HEK293T (cell line): ENCODE data around the gene ABCA4.

ENCODE experiments used
- ELF4 ChIP-seq: fragments of 450-650 bp; IDR thresholded peaks from 2 replicates; pipeline ENCODE4 v1.6.1; 2017; ENCODE audit warnings: antibody characterized with exemption
- FOXA1 ChIP-seq: fragments of 450-650 bp; IDR thresholded peaks from 2 replicates; pipeline ENCODE4 v1.6.1; 2016; ENCODE audit warnings: mild to moderate bottlenecking
- FOXK2 ChIP-seq: fragments of 450-650 bp; IDR thresholded peaks from 2 replicates; pipeline ENCODE4 v1.6.1; 2016; ENCODE audit warnings: mild to moderate bottlenecking
- FOXM1 ChIP-seq: fragments of 450-650 bp; IDR thresholded peaks from 2 replicates; pipeline ENCODE4 v1.6.1; 2017; ENCODE audit warnings: mild to moderate bottlenecking, borderline replicate concordance
- HDGF ChIP-seq: fragments of 450-650 bp; IDR thresholded peaks from 2 replicates; pipeline ENCODE4 v1.6.1; 2017; ENCODE audit warnings: antibody characterized with exemption, borderline replicate concordance
- LEF1 ChIP-seq: fragments of 450-650 bp; IDR thresholded peaks from 2 replicates; pipeline ENCODE4 v1.6.1; 2017; ENCODE audit warnings: mild to moderate bottlenecking, borderline replicate concordance
- SP1 ChIP-seq: fragments of 450-650 bp; IDR thresholded peaks from 2 replicates; pipeline ENCODE4 v1.6.1; 2017
- ZNF384 ChIP-seq: fragments of 450-650 bp; IDR thresholded peaks from 2 replicates; pipeline ENCODE4 v1.6.1; 2016

DNA sequence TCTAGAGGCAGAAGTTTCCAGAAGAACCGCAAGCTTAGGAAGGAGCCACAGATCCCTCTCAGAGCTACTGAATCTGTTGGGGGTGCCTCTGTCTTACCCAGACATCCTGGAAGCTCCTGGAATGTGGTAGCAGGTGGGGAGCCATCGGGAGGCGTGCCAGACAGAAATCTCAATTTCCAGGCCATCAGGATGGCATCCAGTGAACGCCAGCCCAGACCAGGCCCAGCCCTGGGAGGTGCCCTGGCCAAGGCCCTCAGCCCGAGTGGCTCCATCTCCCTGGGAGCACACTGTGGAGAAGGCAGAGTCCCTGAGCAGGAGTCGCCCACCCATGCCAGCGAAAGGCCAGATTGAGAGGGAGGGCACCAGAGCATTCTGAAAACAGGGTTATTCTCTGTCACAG lies 2.5 kb downstream of the ABCA4 start:
- TF ChIP-seq ELF4 (no peak), LEF1 (no peak), ZNF384 (no peak), FOXK2 (no peak), FOXA1 (no peak), SP1 (no peak), FOXM1 (no peak), HDGF (no peak)
